Body of pancreas (tissue), 4 donors: ENCODE results near the gene KRT32.

Experiments
- CTCF ChIP-seq, 7 experiments: fragments of 450-650 bp in 4 of 7; fragments of 200-600 bp in 3 of 7; sonication (generic) in 3 of 7; IDR thresholded peaks; one replicate each; pipeline ENCODE4 v1.5.1; 2016 to 2019; ENCODE audit warnings: antibody characterized with exemption in 7 of 7
- POLR2A ChIP-seq, 3 donors: fragments of 450-650 bp; IDR thresholded peaks; one replicate each; pipeline ENCODE4 v1.6.1; 2016; ENCODE audit warnings: antibody characterized with exemption in 3 of 3, mild to moderate bottlenecking in 2 of 3

GRCh38 chr17:41463746-41464145 is 3.4 kb downstream of the KRT32 start:
- TF ChIP-seq CTCF (IDR thresholded peaks at IDR 0.05) (no peak), POLR2A (IDR thresholded peaks at IDR 0.05) (no peak)
